Right renal pelvis (tissue), 4 donors: Measurements from ENCODE around the gene FGFBP2. TPM values are rescaled to one million over a fixed set of nuclear protein-coding genes. Genes with fewer than 3 reads are reported as not detected.

ENCODE experiments used
- polyA plus RNA-seq, 4 donors: library from polyadenylated mRNA; unstranded; fragments of 120-200 nt; gene quantifications; one replicate each; pipeline ENCODE4 v1.2.1, GENCODE V29; 2013; ENCODE audit not compliant: insufficient read length in 4 of 4

FGFBP2 gene
- polyA plus RNA-seq, 4 donors: 0.13 to 0.44 (median 0.23) TPM

Other genes with a start within 250 kb of the FGFBP2 start
- 1 to 10 TPM in 2 of 4 donors, under 1 TPM in 2; 0.83 to 1.7 (median 1.1) TPM for gene CD38, start 184.8 kb downstream of the FGFBP2 start, polyA plus RNA-seq
- under 1 TPM; 0.12 to 0.33 (median 0.20) TPM for gene FGFBP1, start 24.4 kb downstream of the FGFBP2 start, polyA plus RNA-seq
- 10 to 100 TPM; 31.9 to 44.8 (median 39.3) TPM for gene PROM1, start 120.8 kb upstream of the FGFBP2 start, polyA plus RNA-seq